ENCODE data around the gene KCNJ10. TPM values are rescaled to one million over a fixed set of nuclear protein-coding genes. Genes with fewer than 3 reads are reported as not detected.
"Not testable (repeated sequence)": the region's sequence is repeated elsewhere in the genome, so short reads cannot be mapped to it uniquely, and the experiment has no call there.

Gene KCNJ10
- total RNA-seq (2014; rRNA removed; shearing (Covaris generic); ENCODE audit: low replicate concordance), result not detected in 2 replicates

DNA sequence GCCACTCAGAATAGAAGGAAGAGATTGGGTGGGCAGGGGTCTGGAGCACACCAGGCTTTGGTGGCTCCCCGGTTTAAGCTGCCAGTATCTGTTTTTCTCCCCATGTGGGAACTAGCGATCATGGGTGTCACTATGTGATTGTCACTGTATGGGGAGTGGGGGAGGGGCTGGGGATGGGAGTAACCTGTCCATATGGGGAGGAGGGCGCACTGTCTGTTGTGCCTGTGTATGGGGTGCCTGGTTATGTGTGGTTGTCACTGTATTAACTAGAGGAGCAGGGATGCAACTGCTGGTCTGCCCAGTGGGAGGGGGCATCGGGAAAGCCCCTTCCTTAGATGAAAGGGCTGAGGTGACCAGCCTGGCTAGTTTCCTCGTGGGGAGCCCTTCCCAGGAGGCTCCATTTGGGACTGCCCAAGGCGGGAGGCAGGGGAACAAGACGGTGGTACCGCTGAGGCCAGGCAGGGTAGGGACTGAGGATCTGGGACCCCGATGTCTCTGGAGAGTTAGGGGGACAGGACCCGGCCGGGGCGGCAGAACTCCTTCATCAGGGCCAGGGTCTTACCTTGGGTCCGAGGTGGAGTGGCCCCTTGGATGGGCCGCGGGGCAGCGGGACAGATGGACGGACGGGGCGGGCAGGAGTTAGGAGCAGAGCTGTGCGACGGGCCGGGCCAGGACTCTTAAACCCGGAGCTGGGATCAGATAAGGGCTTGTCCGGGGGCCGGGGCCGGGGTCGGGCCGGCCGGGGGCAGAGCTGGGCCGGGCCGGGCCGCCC, at the start of gene KCNJ10:
Gene KCNJ10, minus strand, starts transcription at position 701 of the 772 bp plus-strand sequence. CDS start 27,628 bp downstream, outside the sequence.
- in situ Hi-C loops (cut with HindIII; ENCODE audit: low pct_unique_long_range_greater_than_20kb, low sequenced_read_pairs), result no loop called here
- no peak for DNase-seq (ENCODE audit: low read depth)

DNA sequence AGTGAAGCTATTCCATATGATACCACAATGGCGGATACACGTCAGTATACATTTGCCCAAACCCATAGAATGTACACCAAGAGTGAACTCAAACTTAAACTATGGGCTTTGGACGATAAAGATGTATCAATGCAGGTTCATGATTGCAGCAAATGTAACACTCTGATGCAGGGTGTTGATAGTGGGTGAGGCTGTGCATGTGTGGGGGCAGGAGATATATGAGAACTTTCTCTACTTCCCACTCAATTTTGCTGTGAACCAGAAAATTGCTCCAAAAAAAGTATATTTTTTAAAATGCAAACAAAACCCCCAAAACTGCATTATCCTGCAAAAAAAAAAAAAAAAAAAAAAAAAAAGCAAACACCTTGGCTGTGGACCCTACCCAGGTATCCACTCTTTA, 49.0 kb upstream of the KCNJ10 start:
- no peak for DNase-seq (ENCODE audit: low read depth)
- in situ Hi-C loops (cut with HindIII; ENCODE audit: low pct_unique_long_range_greater_than_20kb, low sequenced_read_pairs), result no loop called here

DNA sequence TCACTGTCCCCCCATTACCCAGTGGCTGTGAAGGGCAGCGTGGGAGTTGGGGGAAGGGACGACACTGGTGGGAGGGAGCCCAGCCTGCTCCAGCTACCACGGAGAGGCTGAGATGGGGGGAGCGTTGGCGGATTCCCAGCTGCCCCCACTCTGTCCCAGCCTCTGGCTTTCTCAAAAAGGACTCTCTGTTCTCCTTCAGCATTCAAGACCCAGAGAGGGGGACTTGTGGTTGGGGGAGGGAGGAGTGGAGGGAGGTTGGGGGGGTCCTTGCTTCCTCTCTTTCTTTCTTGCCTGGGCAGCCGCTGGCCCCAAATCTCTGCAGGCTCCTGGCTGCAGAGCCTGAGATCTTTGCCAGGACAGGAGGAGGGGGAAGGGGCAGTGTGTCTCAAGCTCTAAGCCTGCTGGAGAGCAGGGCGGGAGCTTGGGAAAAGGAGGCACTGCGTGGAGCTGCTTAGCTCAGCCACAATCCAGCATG, 47.8 kb upstream of the KCNJ10 start:
- in situ Hi-C loops (cut with HindIII; ENCODE audit: low pct_unique_long_range_greater_than_20kb, low sequenced_read_pairs), result no loop called here
- no peak for DNase-seq (ENCODE audit: low read depth)

DNA sequence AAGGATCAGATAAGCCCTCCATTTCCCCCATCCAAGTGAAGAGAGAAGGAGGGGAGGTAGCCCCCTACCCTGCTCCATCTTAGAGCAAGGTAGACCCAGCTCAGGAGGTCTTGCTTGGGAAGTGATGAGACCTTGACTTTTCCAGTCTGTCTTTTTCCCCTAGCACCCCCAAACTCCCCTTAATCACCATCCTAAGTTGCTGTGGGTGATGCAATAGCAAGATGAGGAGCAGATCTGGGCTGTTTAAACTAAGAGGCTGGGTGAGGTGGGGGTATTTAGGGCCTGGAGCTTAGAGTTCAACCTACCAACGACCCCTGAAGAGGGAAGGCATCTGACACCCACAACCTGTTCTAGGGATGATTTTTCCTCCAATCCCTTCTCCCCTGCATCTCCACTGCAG, 47.3 kb upstream of the KCNJ10 start:
- in situ Hi-C loops (cut with HindIII; ENCODE audit: low pct_unique_long_range_greater_than_20kb, low sequenced_read_pairs), result no loop called here
- DNase-seq (ENCODE audit: low read depth), result no peak

DNA sequence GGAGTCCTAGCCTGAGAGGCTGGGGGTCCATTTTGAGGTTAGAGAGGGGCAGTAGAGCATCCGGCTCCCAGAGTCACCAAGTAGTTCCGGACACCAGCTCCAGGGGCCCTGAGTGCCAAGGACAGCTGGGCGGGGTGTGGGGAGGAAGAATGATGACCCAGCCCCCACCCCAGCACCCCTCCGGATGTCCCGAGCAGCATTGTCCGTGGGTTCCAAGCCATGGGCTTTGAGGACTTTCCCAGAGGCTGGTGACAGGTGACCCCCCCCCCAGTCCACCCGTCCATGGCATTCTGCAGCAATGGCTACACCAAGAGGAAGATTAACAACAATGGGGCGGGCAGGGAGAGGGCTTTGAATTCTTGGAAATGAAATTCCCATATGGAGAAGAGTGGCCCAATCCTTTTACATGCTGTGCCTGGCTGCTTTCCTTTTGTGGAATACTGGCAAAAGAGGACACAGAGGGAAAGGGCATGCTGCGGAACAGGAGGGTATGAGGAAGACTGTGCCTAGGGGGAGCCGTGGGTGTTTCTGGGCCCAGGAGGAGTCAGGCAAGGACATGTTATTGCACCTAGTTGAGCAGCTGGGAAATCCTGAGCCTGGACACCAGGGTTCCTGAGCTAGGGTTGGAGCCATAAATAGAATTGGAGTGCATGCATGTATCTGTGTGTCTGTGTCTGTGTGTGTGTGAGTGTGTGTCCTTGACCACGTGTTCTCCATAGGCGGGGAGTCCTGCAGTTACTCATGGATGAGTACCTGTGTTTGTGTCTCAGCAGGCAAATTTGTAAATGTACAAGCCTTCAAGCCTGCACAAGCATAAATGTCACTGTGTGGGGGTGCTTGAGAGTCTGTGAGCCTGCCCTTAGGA, 46.6 kb upstream of the KCNJ10 start:
- DNase-seq (ENCODE audit: low read depth), result no peak
- in situ Hi-C loops (cut with HindIII; ENCODE audit: low pct_unique_long_range_greater_than_20kb, low sequenced_read_pairs), result no loop called here

DNA sequence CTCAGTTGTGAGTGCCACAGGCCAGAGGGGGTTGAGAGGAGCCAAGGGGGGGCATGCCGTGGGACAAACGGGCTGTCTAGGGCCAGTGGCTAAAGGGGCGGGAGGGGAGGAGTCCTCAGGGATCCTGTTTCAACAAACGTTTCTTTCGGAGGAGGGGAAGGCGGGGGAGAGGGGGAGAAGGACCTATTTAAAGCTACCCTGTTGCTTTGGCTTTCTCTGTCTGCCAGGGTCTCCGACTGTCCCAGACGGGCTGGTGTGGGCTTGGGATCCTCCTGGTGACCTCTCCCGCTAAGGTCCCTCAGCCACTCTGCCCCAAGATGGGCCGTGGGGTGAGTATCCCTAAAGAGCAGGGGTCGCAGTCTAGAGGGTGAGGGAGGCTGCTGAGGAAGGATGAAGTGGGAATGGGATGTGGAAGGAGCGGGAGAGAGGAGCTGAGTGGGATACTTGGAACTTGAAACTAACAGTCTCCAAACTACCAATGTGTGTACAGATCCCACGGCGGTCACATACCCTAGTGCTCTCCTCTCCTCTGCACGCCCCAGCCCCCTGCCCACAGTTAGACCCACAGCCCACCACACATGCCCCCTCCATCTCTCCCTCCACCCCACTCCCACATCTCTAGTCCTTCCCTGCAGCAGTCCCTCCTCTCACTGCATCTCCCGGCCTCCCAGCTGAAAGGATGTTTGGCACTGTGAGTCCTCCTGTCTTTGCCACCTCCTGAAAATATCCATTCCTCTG, 45.8 kb upstream of the KCNJ10 start, which contains the start of gene ATP1A2:
Gene ATP1A2, plus strand, starts transcription at position 215 of the 738 bp plus-strand sequence. Its CDS starts 103 bp downstream, at position 318.
- DNase-seq (ENCODE audit: low read depth), result no peak
- in situ Hi-C loops (cut with HindIII; ENCODE audit: low pct_unique_long_range_greater_than_20kb, low sequenced_read_pairs), result no loop called here

DNA sequence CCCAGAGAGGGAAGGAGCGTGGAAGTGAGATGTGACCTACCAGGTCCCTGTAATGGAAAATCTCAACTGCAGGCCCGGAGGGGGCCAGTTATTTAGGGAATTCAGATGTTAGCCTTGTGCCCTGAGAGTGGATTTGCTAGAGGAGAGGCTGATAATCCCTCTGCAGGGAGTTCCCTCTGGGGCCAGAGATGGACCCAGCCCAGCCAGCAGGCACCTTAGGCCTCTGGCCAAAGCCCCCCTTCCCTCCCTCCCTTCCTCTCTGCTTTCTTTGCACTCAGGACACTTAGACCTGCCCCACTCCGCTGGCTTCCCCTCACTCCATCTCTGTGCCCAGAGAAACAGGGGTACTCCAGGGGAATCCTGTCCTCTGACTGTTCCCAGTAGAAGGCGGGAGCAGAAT, 44.1 kb upstream of the KCNJ10 start:
- in situ Hi-C loops (cut with HindIII; ENCODE audit: low pct_unique_long_range_greater_than_20kb, low sequenced_read_pairs), result no loop called here

DNA sequence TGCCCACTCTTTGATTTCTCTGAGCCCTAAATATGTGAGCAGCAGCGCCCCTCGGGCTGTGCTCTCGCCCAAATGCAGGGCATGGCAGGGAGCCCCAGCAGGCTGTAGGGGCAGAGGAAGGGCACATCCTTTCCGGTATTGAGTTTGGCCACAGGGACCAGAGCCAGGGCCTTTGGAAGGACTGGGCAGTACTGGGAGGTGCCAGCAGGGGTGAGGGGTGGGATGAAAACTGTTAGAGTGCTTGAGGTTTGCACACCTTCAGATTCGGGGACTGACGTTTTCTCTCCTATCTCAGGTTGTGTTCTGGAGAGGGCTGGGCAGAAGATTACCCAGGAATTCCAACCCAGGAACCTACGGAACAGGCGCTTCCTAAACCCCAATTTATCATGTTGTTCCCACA, 43.4 kb upstream of the KCNJ10 start:
- no peak for DNase-seq (ENCODE audit: low read depth)
- in situ Hi-C loops (cut with HindIII; ENCODE audit: low pct_unique_long_range_greater_than_20kb, low sequenced_read_pairs), result no loop called here

More for the DNA sequence above, 44.1 kb upstream of the KCNJ10 start:
- no peak for DNase-seq (ENCODE audit: low read depth)

DNA sequence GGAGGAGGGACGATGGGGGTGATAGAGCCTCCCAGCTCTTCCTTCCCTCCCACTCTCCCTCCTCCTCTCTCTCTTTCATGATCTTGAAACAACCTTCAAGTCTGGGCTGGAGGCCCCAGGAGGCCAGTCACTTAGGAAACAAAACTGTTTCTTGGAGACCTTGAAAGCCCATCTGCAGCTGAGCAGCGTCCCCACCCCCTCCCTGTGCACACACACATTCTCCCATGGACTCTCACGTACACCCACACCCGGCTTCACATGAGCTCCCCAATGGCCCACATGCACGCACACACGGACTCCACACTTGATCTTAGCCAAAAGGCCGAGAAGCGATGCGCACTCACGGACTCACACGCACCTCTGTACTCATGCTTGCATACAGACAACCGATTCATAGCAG, 42.4 kb upstream of the KCNJ10 start:
- DNase-seq (ENCODE audit: low read depth), result no peak
- in situ Hi-C loops (cut with HindIII; ENCODE audit: low pct_unique_long_range_greater_than_20kb, low sequenced_read_pairs), result no loop called here

DNA sequence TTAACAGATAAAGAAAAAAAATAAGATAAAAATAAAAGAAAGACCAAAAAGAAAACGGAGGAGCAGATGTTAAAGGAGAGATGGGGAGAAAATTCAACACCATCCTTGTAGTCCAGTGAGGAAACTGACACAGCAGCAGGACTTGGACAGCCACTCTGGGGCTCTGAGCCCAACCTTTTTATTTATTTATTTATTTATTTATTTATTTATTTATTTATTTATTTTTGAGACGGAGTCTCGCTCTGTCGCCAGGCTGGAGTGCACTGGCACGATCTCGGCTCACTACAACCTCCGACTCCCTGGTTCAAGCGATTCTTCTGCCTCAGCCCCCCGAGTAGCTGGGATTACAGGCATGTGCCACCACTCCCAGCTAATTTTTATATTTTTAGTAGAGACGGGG, 41.5 kb upstream of the KCNJ10 start:
- DNase-seq (ENCODE audit: low read depth); in situ Hi-C loops (cut with HindIII; ENCODE audit: low pct_unique_long_range_greater_than_20kb, low sequenced_read_pairs): not testable (repeated sequence)

DNA sequence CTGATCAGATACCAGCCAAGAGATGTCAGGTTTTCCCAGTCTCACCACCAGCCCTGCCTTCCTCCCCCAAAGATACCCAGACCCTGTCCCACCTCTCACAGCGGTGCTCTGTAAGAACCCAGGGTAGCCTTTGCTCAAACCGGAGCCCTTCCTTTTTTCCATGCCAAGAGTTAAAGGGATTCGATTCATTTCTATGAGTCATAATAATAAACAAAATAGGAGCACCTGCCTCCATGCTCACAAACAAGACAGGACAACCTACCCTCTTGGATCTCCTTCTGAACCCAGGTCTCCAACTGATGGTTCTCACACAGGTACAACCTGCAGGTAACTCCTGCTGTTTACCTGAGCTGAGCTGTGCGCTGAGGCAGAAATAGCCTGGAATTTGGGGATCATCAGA, 39.7 kb upstream of the KCNJ10 start:
- in situ Hi-C loops (cut with HindIII; ENCODE audit: low pct_unique_long_range_greater_than_20kb, low sequenced_read_pairs), result loop anchor here (10.0 kb wide), 1 partner anchor 95 kb away; the partner anchor contains the start of gene PEA15
- no peak for DNase-seq (ENCODE audit: low read depth)

DNA sequence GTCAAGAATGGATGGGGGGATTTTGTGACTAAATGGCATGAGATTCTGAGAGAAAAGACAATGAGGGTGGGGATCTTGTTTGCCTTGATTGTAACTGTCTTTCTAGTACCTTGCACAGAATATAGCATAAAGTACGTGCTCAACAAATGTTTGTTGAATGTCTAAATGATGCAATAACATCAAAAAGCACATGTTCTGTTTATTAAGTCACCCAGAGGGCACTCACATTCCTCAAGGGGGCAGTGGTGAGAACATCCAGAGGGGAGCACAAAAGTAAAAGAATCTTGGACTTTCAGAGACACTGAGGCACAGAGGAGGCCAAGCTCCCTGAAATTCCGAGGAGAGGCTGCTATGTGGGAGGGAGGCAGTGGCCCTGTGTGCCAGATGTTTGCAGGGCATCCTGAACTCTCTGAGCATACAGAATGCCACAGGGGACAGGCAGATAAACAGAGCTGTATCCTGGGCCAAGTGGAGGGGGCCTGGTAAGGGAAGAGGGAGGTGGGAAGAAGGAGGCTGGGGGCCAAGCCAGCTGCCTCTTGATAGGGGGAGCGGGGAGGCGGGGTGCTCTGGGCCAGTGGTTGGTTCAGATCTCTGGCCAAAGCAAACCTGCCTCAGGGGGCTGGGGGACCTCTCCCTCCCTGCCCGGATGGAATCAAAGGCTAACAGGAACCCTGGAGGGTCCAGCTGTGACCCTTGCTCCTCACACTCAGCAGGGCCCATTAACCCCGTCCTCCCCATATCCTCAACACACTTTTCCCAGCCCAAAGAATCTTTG, 39.1 kb upstream of the KCNJ10 start:
- peak; percentile 25 for DNase-seq (ENCODE audit: low read depth)
- in situ Hi-C loops (cut with HindIII; ENCODE audit: low pct_unique_long_range_greater_than_20kb, low sequenced_read_pairs), result loop anchor here (10.0 kb wide), 1 partner anchor 96 kb away; the partner anchor contains the start of gene PEA15

DNA sequence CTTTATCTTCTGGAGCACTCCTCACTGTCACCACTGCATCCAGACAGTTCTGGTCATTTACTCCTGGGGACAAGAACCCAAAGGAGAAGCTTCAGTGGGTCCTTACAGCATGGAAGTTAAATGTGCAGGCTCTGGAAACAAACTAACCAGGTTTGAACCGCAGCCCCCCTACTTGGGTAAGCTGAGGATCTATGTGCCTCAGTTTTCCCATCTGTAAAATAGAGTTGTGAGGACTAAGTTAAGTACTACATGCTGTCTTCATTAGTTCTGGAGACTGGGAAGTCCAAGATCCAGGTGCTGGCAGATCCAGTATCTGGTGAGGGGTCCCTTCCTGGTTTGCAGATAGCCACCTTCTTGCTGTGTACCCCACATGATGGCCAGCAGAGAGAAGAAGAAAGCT, 37.6 kb upstream of the KCNJ10 start:
- DNase-seq (ENCODE audit: low read depth), result no peak
- in situ Hi-C loops (cut with HindIII; ENCODE audit: low pct_unique_long_range_greater_than_20kb, low sequenced_read_pairs), result loop anchor here (10.0 kb wide), 1 partner anchor 97 kb away; the partner anchor contains the start of gene PEA15

DNA sequence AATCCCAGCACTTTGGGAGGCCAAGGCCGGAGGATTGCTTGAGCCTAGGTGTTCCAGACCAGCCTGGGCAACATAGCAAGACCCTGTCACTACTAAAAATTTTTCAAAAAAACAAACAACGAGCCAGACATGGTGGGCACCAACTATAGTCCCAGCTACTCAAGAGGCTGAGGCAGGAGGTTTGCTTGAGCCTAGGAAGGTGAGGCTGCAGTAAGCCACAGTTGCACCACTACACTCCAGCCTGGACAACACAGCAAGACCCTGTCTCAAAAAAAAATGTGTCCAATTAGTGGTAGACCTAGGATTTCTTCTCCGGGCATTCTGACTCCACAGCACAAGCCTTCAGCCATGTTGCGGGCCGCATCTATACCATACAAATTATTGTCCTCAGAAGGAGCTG, 35.2 kb upstream of the KCNJ10 start:
- no peak for DNase-seq (ENCODE audit: low read depth)
- in situ Hi-C loops (cut with HindIII; ENCODE audit: low pct_unique_long_range_greater_than_20kb, low sequenced_read_pairs), result loop anchor here (10.0 kb wide), 1 partner anchor 100 kb away; the partner anchor contains the start of gene PEA15

DNA sequence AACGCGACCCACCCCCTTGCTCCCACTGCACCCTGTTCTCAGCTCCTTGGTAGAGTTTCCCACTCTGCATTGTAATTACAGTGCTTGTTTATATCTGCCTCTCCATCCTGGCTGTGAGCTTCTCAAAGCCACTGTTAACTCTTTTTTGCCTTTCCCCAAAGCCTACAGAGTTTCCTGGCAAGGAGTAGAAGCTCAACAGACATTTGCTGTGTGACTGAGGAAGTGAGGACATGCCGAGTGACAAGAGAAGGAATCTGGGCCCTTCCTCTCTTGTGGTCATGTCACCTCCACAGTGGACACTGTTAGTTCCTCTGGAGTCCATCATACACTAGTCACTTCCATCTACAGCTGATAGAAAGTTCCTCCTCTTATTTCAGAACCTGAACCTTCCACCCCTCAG, 34.5 kb upstream of the KCNJ10 start:
- DNase-seq (ENCODE audit: low read depth), result no peak
- in situ Hi-C loops (cut with HindIII; ENCODE audit: low pct_unique_long_range_greater_than_20kb, low sequenced_read_pairs), result loop anchor here (10.0 kb wide), 1 partner anchor 100 kb away; the partner anchor contains the start of gene PEA15

DNA sequence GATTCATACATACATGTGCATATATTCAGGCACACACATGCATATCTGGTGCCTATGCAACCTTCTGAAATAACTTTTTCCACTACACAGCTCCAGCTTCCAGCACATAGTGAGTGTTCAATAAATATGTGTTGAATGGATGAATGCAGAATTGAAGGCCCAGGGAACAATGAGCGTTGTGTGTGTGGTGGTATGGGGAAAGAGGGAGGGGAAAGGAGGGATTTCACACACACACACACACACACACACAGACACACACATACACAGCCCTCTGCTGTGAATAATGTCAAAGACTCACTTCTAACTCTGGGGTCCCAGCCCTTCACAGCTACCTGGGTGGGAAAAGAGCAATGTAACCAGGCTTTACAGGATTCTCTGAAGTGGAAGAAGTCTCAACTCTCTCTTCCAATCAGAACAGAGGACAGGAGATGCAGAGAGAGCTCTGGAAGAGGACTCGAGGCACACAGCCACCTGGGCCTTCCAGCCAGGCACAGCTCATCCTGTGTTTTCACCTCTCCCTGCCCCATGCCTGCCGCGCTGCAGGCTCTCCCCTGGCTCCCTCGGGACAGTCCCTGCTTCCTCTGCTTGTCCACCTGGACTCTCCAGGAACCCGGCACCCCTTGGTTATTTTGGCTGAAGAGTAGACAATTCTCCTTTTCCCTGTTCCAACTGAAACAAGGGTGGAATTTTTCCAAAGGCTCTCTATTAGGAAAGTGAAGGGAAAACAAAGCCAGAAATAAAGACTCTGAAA, 33.9 kb upstream of the KCNJ10 start:
- DNase-seq (ENCODE audit: low read depth), result no peak
- in situ Hi-C loops (cut with HindIII; ENCODE audit: low pct_unique_long_range_greater_than_20kb, low sequenced_read_pairs), result loop anchor here (10.0 kb wide), 1 partner anchor 101 kb away; the partner anchor contains the start of gene PEA15
